SK-N-SH treated with all-trans-retinoic acid at 6 μM for 48 hours (cell line): ENCODE data around the gene SLC13A3.
A peak's percentile ranks its signal among the peaks of the same experiment; 100 is the strongest.

ENCODE experiments used
- CREB5 ChIP-seq: fragments of 250-450 bp; sonication (Bioruptor Pico); IDR thresholded peaks from 2 replicates; pipeline ENCODE4 v1.5.1; 2020; ENCODE audit warnings: low read depth, mild to moderate bottlenecking, moderate library complexity
- CSDC2 ChIP-seq: fragments of 250-450 bp; sonication (Bioruptor Pico); IDR thresholded peaks from 2 replicates; pipeline ENCODE4 v1.5.0; 2020; ENCODE audit warnings: mild to moderate bottlenecking, moderate library complexity
- CSRNP3 ChIP-seq: fragments of 250-450 bp; sonication (Bioruptor Pico); IDR thresholded peaks from 2 replicates; pipeline ENCODE4 v1.5.1; 2021; ENCODE audit warnings: mild to moderate bottlenecking, moderate library complexity
- OSR1 ChIP-seq: fragments of 250-450 bp; sonication (Bioruptor Pico); IDR thresholded peaks from 2 replicates; pipeline ENCODE4 v1.8.0; 2022; ENCODE audit warnings: moderate library complexity, mild to moderate bottlenecking, inconsistent platforms
- PATZ1 ChIP-seq: fragments of 250-450 bp; sonication (Bioruptor Pico); IDR thresholded peaks from 2 replicates; pipeline ENCODE4 v1.8.0; 2020; ENCODE audit warnings: mild to moderate bottlenecking, moderate library complexity, borderline replicate concordance
- POU6F1 ChIP-seq: fragments of 250-450 bp; sonication (Bioruptor Pico); IDR thresholded peaks from 2 replicates; pipeline ENCODE4 v1.8.0; 2021; ENCODE audit warnings: low read depth, mild to moderate bottlenecking, moderate library complexity, borderline replicate concordance
- PPARA ChIP-seq: fragments of 250-450 bp; sonication (Bioruptor Pico); IDR thresholded peaks from 2 replicates; pipeline ENCODE4 v1.5.0; 2020; ENCODE audit warnings: mild to moderate bottlenecking, borderline replicate concordance
- SNAI2 ChIP-seq: fragments of 250-450 bp; sonication (Bioruptor Pico); IDR thresholded peaks from 2 replicates; pipeline ENCODE4 v1.5.0; 2020; ENCODE audit warnings: mild to moderate bottlenecking, moderate library complexity
- ZC3H10 ChIP-seq: fragments of 250-450 bp; sonication (Bioruptor Pico); IDR thresholded peaks from 2 replicates; pipeline ENCODE4 v1.5.1; 2021; ENCODE audit warnings: mild to moderate bottlenecking, moderate library complexity
- ZFP3 ChIP-seq: fragments of 250-450 bp; sonication (Bioruptor Pico); IDR thresholded peaks from 2 replicates; pipeline ENCODE4 v1.5.0; 2020; ENCODE audit warnings: mild to moderate bottlenecking, moderate library complexity
- ZFP30 ChIP-seq: fragments of 450-650 bp; formaldehyde crosslinking; IDR thresholded peaks from 2 replicates; pipeline ENCODE4 v1.5.0; 2022; ENCODE audit warnings: mild to moderate bottlenecking, moderate library complexity

- TF ChIP-seq ZFP3 (peak; percentile 76; the same call in 1 of the 2 replicates), ZFP30 (CRISPR knock-in tag) (no peak), POU6F1 (CRISPR knock-in tag) (no peak), ZC3H10 (no peak), CSDC2 (CRISPR knock-in tag) (no peak), PATZ1 (CRISPR knock-in tag) (no peak), CSRNP3 (CRISPR knock-in tag) (no peak), CREB5 (CRISPR knock-in tag) (no peak), PPARA (CRISPR knock-in tag) (no peak), SNAI2 (CRISPR knock-in tag) (no peak), OSR1 (CRISPR knock-in tag) (no peak)
Observed at GRCh38 chr20:46512943-46513844, 138.1 kb downstream of the SLC13A3 start, which contains the start of gene ZNF334.
